ENCODE data around the gene PTPRD.

DNA sequence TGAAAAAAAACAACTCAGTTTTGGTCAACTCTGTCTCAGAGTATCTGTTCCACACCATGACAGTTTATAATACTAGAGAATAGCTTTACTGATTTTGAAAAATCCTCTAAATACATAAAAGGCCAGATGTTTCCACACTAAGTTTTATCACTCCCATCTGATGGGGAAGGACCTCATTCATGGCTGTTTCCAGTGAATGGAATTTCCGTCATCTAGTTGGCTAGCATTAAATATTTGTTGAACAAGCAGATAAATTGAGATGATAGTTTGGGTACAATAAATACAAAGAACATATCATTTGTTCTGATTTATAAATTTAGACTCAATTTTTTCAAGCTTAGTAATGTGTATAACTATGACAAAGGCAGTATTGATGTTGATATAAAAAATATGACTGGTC lies 408.5 kb downstream of the PTPRD start:
- TF ChIP-seq CTCF (IDR thresholded peaks at IDR 0.05; ENCODE audit: insufficient read depth, low read length, poor library complexity, severe bottlenecking) = no peak
- no peak for TF ChIP-seq EZH2phosphoT487 (conservative IDR thresholded peaks at IDR 0.05; ENCODE audit: low read length)
